ENCODE results near the gene HK2.

Gene HK2

GRCh38 chr2:74871414-74871813, 37.5 kb downstream of the HK2 start:
- no peak overlapping the region for H3K4me3 Mint-ChIP-seq
- no peaks in the 10 kb centered on the region for H3K9me3 Mint-ChIP-seq
- peaks cover 23% of the 10 kb centered on the region for H3K4me1 Mint-ChIP-seq (ENCODE audit: low read depth)
- no peaks in the 10 kb centered on the region for H3K27me3 Mint-ChIP-seq (ENCODE audit: low read depth)
- H3K36me3 Mint-ChIP-seq (ENCODE audit: low read depth): peaks cover 50% of the 10 kb centered on the region
- no peak for DNase-seq (ENCODE audit: low spot score)
- H3K27ac Mint-ChIP-seq: no peak overlapping the region

GRCh38 chr2:74872389-74872836, 38.5 kb downstream of the HK2 start:
- peaks cover 52% of the 10 kb centered on the region for H3K36me3 Mint-ChIP-seq (ENCODE audit: low read depth)

GRCh38 chr2:74873012-74873665, 39.2 kb downstream of the HK2 start:
- DNase-seq (ENCODE audit: low spot score): no peak
- peaks cover 11% of the 10 kb centered on the region for H3K4me1 Mint-ChIP-seq (ENCODE audit: low read depth)
- no peak overlapping the region for H3K27ac Mint-ChIP-seq
- no peak overlapping the region for H3K4me3 Mint-ChIP-seq
- no peaks in the 10 kb centered on the region for H3K27me3 Mint-ChIP-seq (ENCODE audit: low read depth)
- H3K9me3 Mint-ChIP-seq: no peaks in the 10 kb centered on the region
- peaks cover 54% of the 10 kb centered on the region for H3K36me3 Mint-ChIP-seq (ENCODE audit: low read depth)

More at GRCh38 chr2:74872389-74872836, 38.5 kb downstream of the HK2 start:
- no peaks in the 10 kb centered on the region for H3K9me3 Mint-ChIP-seq
- peaks cover 17% of the 10 kb centered on the region for H3K4me1 Mint-ChIP-seq (ENCODE audit: low read depth)
- no peak overlapping the region for H3K27ac Mint-ChIP-seq
- no peaks in the 10 kb centered on the region for H3K27me3 Mint-ChIP-seq (ENCODE audit: low read depth)
- no peak overlapping the region for H3K4me3 Mint-ChIP-seq
- no peak for DNase-seq (ENCODE audit: low spot score)

GRCh38 chr2:74873678-74874640, 40.0 kb downstream of the HK2 start:
- H3K27me3 Mint-ChIP-seq (ENCODE audit: low read depth): no peaks in the 10 kb centered on the region
- no peaks in the 10 kb centered on the region for H3K9me3 Mint-ChIP-seq
- H3K4me3 Mint-ChIP-seq: no peak overlapping the region
- peak overlapping the region; percentile 37 for H3K27ac Mint-ChIP-seq
- peaks cover 4% of the 10 kb centered on the region for H3K4me1 Mint-ChIP-seq (ENCODE audit: low read depth)
- peaks cover 50% of the 10 kb centered on the region for H3K36me3 Mint-ChIP-seq (ENCODE audit: low read depth)
- DNase-seq (ENCODE audit: low spot score): no peak

GRCh38 chr2:74876081-74876886, 42.4 kb downstream of the HK2 start:
- Mint-ChIP-seq H3K9me3 (no peaks in the 10 kb centered on the region), H3K27me3 (ENCODE audit: low read depth) (no peaks in the 10 kb centered on the region), H3K4me3 (no peak overlapping the region), H3K4me1 (ENCODE audit: low read depth) (peaks cover 4% of the 10 kb centered on the region), H3K27ac (peak overlapping the region; percentile 56), H3K36me3 (ENCODE audit: low read depth) (peaks cover 60% of the 10 kb centered on the region)
- peak; percentile 20 for DNase-seq (ENCODE audit: low spot score)

GRCh38 chr2:74877376-74877775, 43.4 kb downstream of the HK2 start:
- DNase-seq (ENCODE audit: low spot score): no peak
- Mint-ChIP-seq H3K4me3 (no peak overlapping the region), H3K4me1 (ENCODE audit: low read depth) (peaks cover 3% of the 10 kb centered on the region), H3K27me3 (ENCODE audit: low read depth) (no peaks in the 10 kb centered on the region), H3K9me3 (no peaks in the 10 kb centered on the region), H3K36me3 (ENCODE audit: low read depth) (peaks cover 63% of the 10 kb centered on the region), H3K27ac (no peak overlapping the region)

GRCh38 chr2:74877781-74878433, 44.0 kb downstream of the HK2 start:
- H3K36me3 Mint-ChIP-seq (ENCODE audit: low read depth): peaks cover 64% of the 10 kb centered on the region
- H3K4me3 Mint-ChIP-seq: no peak overlapping the region
- no peaks in the 10 kb centered on the region for H3K27me3 Mint-ChIP-seq (ENCODE audit: low read depth)
- H3K4me1 Mint-ChIP-seq (ENCODE audit: low read depth): peaks cover 3% of the 10 kb centered on the region
- H3K9me3 Mint-ChIP-seq: no peaks in the 10 kb centered on the region
- no peak for DNase-seq (ENCODE audit: low spot score)
- H3K27ac Mint-ChIP-seq: no peak overlapping the region

- H3K4me1 Mint-ChIP-seq (ENCODE audit: low read depth): peaks cover 3% of the 10 kb centered on the region
- H3K4me3 Mint-ChIP-seq: no peak overlapping the region
- H3K27me3 Mint-ChIP-seq (ENCODE audit: low read depth): no peaks in the 10 kb centered on the region
Measured at GRCh38 chr2:74878551-74878950, 44.6 kb downstream of the HK2 start.

GRCh38 chr2:74880054-74880728, 46.3 kb downstream of the HK2 start:
- no peaks in the 10 kb centered on the region for H3K27me3 Mint-ChIP-seq (ENCODE audit: low read depth)
- H3K36me3 Mint-ChIP-seq (ENCODE audit: low read depth): peaks cover 59% of the 10 kb centered on the region

More at GRCh38 chr2:74878551-74878950, 44.6 kb downstream of the HK2 start:
- no peak overlapping the region for H3K27ac Mint-ChIP-seq
- H3K36me3 Mint-ChIP-seq (ENCODE audit: low read depth): peaks cover 63% of the 10 kb centered on the region
- no peaks in the 10 kb centered on the region for H3K9me3 Mint-ChIP-seq
- DNase-seq (ENCODE audit: low spot score): no peak

GRCh38 chr2:74881176-74881575, 47.2 kb downstream of the HK2 start:
- H3K27ac Mint-ChIP-seq: no peak overlapping the region
- no peak for DNase-seq (ENCODE audit: low spot score)
- peaks cover under 1% of the 10 kb centered on the region for H3K4me1 Mint-ChIP-seq (ENCODE audit: low read depth)
- H3K9me3 Mint-ChIP-seq: no peaks in the 10 kb centered on the region
- no peak overlapping the region for H3K4me3 Mint-ChIP-seq
- peaks cover 61% of the 10 kb centered on the region for H3K36me3 Mint-ChIP-seq (ENCODE audit: low read depth)
- H3K27me3 Mint-ChIP-seq (ENCODE audit: low read depth): no peaks in the 10 kb centered on the region

More at GRCh38 chr2:74880054-74880728, 46.3 kb downstream of the HK2 start:
- Mint-ChIP-seq H3K9me3 (no peaks in the 10 kb centered on the region), H3K27ac (no peak overlapping the region), H3K4me3 (no peak overlapping the region), H3K4me1 (ENCODE audit: low read depth) (peaks cover 3% of the 10 kb centered on the region)
- no peak for DNase-seq (ENCODE audit: low spot score)

GRCh38 chr2:74881626-74882298, 47.8 kb downstream of the HK2 start:
- no peaks in the 10 kb centered on the region for H3K4me1 Mint-ChIP-seq (ENCODE audit: low read depth)
- no peak overlapping the region for H3K27ac Mint-ChIP-seq
- no peak overlapping the region for H3K4me3 Mint-ChIP-seq
- peaks cover 64% of the 10 kb centered on the region for H3K36me3 Mint-ChIP-seq (ENCODE audit: low read depth)
- no peak for DNase-seq (ENCODE audit: low spot score)
- no peaks in the 10 kb centered on the region for H3K27me3 Mint-ChIP-seq (ENCODE audit: low read depth)
- H3K9me3 Mint-ChIP-seq: no peaks in the 10 kb centered on the region

GRCh38 chr2:74882299-74882687, 48.4 kb downstream of the HK2 start:
- H3K27ac Mint-ChIP-seq: no peak overlapping the region
- DNase-seq (ENCODE audit: low spot score): no peak
- peaks cover 62% of the 10 kb centered on the region for H3K36me3 Mint-ChIP-seq (ENCODE audit: low read depth)
- H3K9me3 Mint-ChIP-seq: no peaks in the 10 kb centered on the region
- H3K4me1 Mint-ChIP-seq (ENCODE audit: low read depth): no peaks in the 10 kb centered on the region
- no peaks in the 10 kb centered on the region for H3K27me3 Mint-ChIP-seq (ENCODE audit: low read depth)
- no peak overlapping the region for H3K4me3 Mint-ChIP-seq
